Esophagus muscularis mucosa (tissue), 4 donors: ENCODE data around the gene UGT1A7. TPM values are rescaled to one million over a fixed set of nuclear protein-coding genes. Genes with fewer than 3 reads are reported as not detected.

Source experiments
- DNase-seq: peaks from one replicate; pipeline ENCODE4 v3.0.0-alpha.2; 2017; ENCODE audit errors: extremely low spot score
- H3K27ac ChIP-seq, 4 donors: fragments of 200-600 bp; sonication (generic); replicated peaks in 1 of 4; 1 replicate in 3 of 4; 2 replicates in 1 of 4; pipeline ENCODE4 v1.5.1; 2016 to 2019; ENCODE audit warnings: mild to moderate bottlenecking in 1 of 4
- H3K27me3 ChIP-seq, 4 donors: fragments of 200-600 bp; sonication (generic); one replicate each; pipeline versions ENCODE4 v1.5.1 to v1.6.0; 2016 to 2019
- H3K36me3 ChIP-seq, 4 donors: fragments of 200-600 bp; sonication (generic); one replicate each; pipeline ENCODE4 v1.5.1; 2016 to 2019
- H3K4me1 ChIP-seq, 4 donors: fragments of 200-600 bp; sonication (generic); one replicate each; pipeline ENCODE4 v1.5.1; 2016 to 2019
- H3K4me3 ChIP-seq, 4 donors: fragments of 200-600 bp; sonication (generic); 1 replicate in 2 of 4; 2 replicates in 2 of 4; pipeline ENCODE4 v1.5.1; 2016 to 2019; ENCODE audit warnings: mild to moderate bottlenecking in 4 of 4, moderate library complexity in 1 of 4
- H3K9me3 ChIP-seq, 4 donors: fragments of 200-600 bp; sonication (generic); 1 replicate in 3 of 4; 2 replicates in 1 of 4; pipeline ENCODE4 v1.5.1; 2016 to 2019
- CTCF ChIP-seq, 3 experiments: fragments of 200-600 bp in 2 of 3; fragments of 450-650 bp in 1 of 3; sonication (generic) in 2 of 3; IDR thresholded peaks; one replicate each; pipeline ENCODE4 v1.5.1; 2017 to 2019; ENCODE audit warnings: antibody characterized with exemption in 3 of 3, mild to moderate bottlenecking in 2 of 3, moderate library complexity in 1 of 3
- EP300 ChIP-seq: sonication (generic); formaldehyde crosslinking; IDR thresholded peaks from one replicate; pipeline ENCODE4 v1.6.1; 2017; ENCODE audit warnings: antibody characterized with exemption
- POLR2A ChIP-seq: fragments of 450-650 bp; IDR thresholded peaks from one replicate; pipeline ENCODE4 v1.6.1; 2017; ENCODE audit warnings: antibody characterized with exemption, moderate library complexity, mild to moderate bottlenecking, low read depth
- POLR2AphosphoS5 ChIP-seq, 2 donors: sonication (generic); formaldehyde crosslinking; IDR thresholded peaks; one replicate each; pipeline ENCODE4 v1.6.1; 2017; ENCODE audit warnings: antibody characterized with exemption in 2 of 2
- WGBS: methylation state at CpG from one replicate; pipeline ENCODE4 v1.1.5; 2018; 5-methylcytosine and 5-hydroxymethylcytosine counted together
- intact Hi-C: fragments of 100-400 bp; cut with DNase I; formaldehyde crosslinking; loops from one replicate; pipeline ENCODE4 v1.15.1; 2023
- total RNA-seq, 4 donors: library from RNA; depleted of rRNA; stranded (reverse); fragments of >200 nt; gene quantifications; one replicate each; pipeline versions ENCODE4 v1.1.0 to v1.2.1, GENCODE V29; 2016

The UGT1A7 gene
- total RNA-seq, 4 donors from 2014 or later, result 0.42 TPM; not detected in 3

- WGBS, result 80% methylated on average over 10 of the region's 10 CpGs
- DNase-seq, result no peak
- H3K4me1 ChIP-seq, result no peaks in the 10 kb centered on the region
- H3K9me3 ChIP-seq, result no peaks in the 10 kb centered on the region
- no peak overlapping the region for H3K27ac ChIP-seq
- TF ChIP-seq POLR2AphosphoS5 (IDR thresholded peaks at IDR 0.05) (no peak), CTCF (IDR thresholded peaks at IDR 0.05) (no peak), POLR2A (no peak), EP300 (no peak)
- H3K4me3 ChIP-seq, result no peak overlapping the region
- no peaks in the 10 kb centered on the region for H3K27me3 ChIP-seq
- intact Hi-C loops, result no loop called here
- no peaks in the 10 kb centered on the region for H3K36me3 ChIP-seq
These were observed 25.3 kb upstream of the UGT1A7 start for GRCh38 chr2:233656443-233656842.

- H3K27me3 ChIP-seq, result no peaks in the 10 kb centered on the region
- no peak for DNase-seq
- TF ChIP-seq CTCF (IDR thresholded peaks at IDR 0.05) (no peak), EP300 (no peak), POLR2AphosphoS5 (IDR thresholded peaks at IDR 0.05) (no peak), POLR2A (no peak)
- H3K4me3 ChIP-seq, result no peak overlapping the region
- H3K9me3 ChIP-seq, result no peaks in the 10 kb centered on the region
- no peak overlapping the region for H3K27ac ChIP-seq
- no peaks in the 10 kb centered on the region for H3K36me3 ChIP-seq
- H3K4me1 ChIP-seq, result no peaks in the 10 kb centered on the region
- intact Hi-C loops, result no loop called here
These were observed 23.1 kb upstream of the UGT1A7 start for GRCh38 chr2:233658610-233659009.

- no peak for DNase-seq
- WGBS, result 41% methylated on average over 1 of the region's 1 CpG
- TF ChIP-seq POLR2A (no peak), POLR2AphosphoS5 (IDR thresholded peaks at IDR 0.05) (no peak), CTCF (IDR thresholded peaks at IDR 0.05) (no peak), EP300 (no peak)
- Histone ChIP-seq H3K4me3 (no peak overlapping the region), H3K27me3 (no peaks in the 10 kb centered on the region), H3K36me3 (no peaks in the 10 kb centered on the region), H3K9me3 (peaks cover 0 to 10% (median 0%) of the 10 kb centered on the region in 4 donors), H3K4me1 (no peaks in the 10 kb centered on the region), H3K27ac (no peak overlapping the region)
- intact Hi-C loops, result no loop called here
These were observed 17.8 kb upstream of the UGT1A7 start for GRCh38 chr2:233663911-233664310.

- Histone ChIP-seq H3K27me3 (no peaks in the 10 kb centered on the region), H3K36me3 (no peaks in the 10 kb centered on the region), H3K27ac (no peak overlapping the region), H3K9me3 (peaks cover 0 to 9% (median 0%) of the 10 kb centered on the region in 4 donors), H3K4me1 (no peaks in the 10 kb centered on the region), H3K4me3 (no peak overlapping the region)
- TF ChIP-seq CTCF (IDR thresholded peaks at IDR 0.05) (no peak), POLR2AphosphoS5 (IDR thresholded peaks at IDR 0.05) (no peak), POLR2A (no peak), EP300 (no peak)
- intact Hi-C loops, result no loop called here
- DNase-seq, result no peak
- WGBS, result 84% methylated on average over 4 of the region's 4 CpGs
These were observed 13.0 kb upstream of the UGT1A7 start for GRCh38 chr2:233668605-233669260.
